Activated CD8-positive, alpha-beta memory T cell treated with anti-CD3 and anti-CD28 coated beads for 4 hours (primary cell): ENCODE data around the gene KTN1.

ENCODE experiments used
- DNase-seq, 2 donors: peaks; one replicate each; pipeline ENCODE4 v3.0.0-alpha.2; 2020; ENCODE audit warnings: low read depth in 2 of 2

Gene KTN1

DNA sequence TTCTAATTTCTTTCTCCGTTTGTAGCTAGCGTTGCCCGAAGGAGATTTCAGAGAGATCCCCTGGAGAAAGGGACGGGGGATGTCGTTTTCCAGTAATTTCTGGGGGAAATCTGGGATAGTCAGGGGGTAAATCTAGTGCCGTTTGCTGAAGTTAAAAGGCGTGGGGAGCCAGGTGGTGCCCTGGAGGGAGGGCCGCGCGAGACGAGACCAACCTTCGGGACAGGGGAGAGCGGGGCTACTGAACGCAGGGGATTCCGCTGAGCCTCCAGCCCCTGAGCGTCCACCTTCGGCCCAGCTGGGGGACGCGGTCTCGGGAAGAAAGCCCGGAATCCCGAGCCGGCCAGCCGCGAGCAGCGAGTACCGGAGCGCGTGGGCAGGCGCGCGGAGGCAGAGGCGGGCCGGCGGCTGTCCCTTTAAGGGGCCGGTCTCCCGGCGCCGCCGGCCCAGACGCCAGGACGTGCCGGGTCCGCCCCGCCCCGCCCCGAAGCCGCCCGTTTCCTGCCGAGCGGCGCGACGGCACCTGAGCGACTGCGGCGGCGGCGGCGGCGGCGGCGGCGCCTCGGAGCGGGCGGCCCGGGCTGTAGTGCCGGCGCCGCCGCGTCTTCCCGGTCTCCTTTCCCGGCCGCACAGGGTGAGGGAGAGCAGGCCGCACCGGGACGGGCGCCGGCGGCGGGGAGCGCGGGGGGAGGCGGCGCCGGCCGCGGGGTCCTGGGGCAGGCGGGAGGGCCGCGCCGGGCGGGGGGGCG, at the start of gene KTN1:
KTN1 (plus strand) TSS at position 484 of the 746 bp plus-strand sequence. CDS start 31,842 bp downstream, outside the sequence.
- DNase-seq = peak; percentile 64 to 66

DNA sequence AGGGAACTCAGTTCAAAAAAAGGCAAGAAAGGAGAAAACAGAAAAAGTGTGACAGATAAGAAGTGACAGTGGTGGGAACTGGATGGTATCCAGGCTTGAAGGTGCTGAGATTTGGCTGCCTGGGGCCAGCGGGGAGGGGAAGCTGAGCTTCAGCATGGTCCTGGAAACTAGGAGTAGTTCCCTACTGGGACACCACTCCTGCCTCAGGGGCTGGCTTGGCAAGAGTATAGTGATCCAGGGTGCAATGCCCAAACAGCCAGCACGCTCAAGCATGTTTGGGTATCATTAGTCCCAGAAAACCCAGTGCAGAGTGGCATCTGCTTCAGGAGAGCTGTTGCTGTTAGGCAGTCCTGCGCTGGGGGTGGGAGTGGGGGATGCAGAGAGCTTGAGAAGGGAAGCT, 49.5 kb upstream of the KTN1 start:
- no peak for DNase-seq

DNA sequence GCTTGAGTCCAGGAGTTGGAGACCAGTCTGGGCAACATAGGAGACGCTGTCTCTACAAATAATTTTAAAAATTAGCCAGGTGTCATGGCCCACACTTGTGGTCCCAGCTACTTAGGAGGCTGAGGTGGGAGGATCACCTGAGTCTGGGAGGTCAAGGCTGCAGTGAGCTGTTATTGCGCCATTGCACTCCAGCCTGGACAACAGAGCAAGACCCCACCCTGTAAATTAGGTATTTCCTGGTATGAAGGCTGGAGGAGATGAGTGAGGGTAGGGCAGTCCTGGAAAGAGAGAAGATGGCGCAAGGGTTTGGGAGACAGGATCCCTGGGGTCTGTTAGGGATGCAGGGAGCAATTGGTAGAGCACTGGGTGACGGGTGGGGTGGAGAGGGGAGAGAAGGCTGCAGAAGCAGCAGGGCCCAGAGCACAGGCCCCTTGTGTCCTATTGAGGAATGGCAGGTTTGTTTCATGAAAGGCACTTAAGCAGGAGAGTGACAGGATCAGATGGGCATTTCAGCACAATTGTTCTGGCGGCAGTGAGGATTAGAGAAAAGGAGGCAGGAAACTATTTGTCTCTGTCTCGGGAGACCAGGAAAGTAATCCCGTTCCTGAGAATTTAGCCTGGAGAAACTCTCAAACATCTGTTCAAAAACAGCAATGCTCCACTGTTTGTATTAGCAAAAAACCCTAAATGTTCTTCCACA, 47.2 kb upstream of the KTN1 start:
- no peak for DNase-seq

DNA sequence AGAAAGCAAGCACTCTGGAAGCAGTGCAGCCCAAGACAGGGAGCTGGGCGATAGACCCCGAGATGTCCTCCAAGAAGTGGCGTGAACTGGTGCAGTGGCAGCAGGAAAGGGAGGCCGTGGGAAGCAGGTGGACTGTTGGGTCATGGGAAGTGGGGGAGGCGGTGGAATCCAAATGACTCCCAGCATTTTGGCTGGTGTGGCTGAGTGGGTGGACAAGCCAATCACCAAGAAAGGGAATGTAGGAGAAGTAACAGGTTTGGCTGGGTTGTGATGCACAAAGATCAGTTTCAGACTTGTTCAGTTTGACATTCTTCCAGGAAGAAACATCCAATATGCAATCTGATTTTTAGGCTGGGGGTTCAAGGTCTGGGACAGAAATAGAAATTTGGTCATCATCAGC, 46.0 kb upstream of the KTN1 start:
- no peak for DNase-seq

- no peak for DNase-seq
Observed at GRCh38 chr14:55535516-55536203, 44.3 kb upstream of the KTN1 start.

DNA sequence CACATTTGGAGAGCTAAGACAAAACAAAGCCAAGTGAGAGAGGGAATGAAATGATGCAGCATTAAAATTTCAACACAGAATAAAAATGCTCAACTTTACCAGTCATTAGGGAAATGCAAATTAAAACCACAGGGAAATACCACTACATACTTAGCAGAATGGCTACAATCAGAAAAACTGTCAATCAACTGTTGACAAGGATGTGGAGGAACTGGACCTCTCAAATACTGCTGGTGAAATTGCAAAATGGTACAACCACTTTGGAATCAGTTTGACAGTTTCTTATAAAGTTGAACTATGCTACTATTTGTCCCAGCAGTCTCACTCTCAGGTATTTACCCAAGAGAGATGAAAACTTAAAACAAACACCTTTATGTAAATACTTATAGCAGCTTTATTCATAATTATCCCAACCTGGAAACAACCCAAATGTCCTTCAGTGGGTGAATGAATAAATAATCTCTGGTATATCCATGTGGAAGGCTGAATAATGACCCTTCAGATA, 43.8 kb upstream of the KTN1 start:
- DNase-seq = no peak

GRCh38 chr14:55537782-55538181, 42.2 kb upstream of the KTN1 start:
- no peak for DNase-seq

DNA sequence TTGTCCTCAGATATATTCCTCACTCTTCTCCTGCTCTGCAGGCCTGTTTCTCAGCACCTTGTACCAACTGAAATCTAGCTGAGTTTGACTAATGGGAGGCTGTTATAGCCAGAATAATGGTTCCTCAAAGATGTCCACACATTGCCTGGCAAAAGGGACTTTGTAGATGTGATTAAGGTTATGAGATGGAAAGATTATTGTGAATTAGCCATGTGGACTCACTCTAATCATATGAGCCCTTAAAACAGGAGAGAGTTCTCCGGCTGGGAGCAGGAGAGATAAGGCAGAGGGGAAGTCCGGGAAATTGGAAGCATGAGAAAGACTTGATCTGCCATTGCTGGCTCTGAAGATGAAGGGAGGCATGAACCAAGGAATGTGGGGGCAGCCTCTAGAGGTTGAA, 40.0 kb upstream of the KTN1 start:
- no peak for DNase-seq

- no peak for DNase-seq
Observed at GRCh38 chr14:55540847-55541773, 38.9 kb upstream of the KTN1 start.

GRCh38 chr14:55545779-55546178, 34.2 kb upstream of the KTN1 start:
- no peak for DNase-seq

GRCh38 chr14:55546212-55546874, 33.7 kb upstream of the KTN1 start:
- no peak for DNase-seq

- no peak for DNase-seq
Observed at GRCh38 chr14:55547650-55548315, 32.2 kb upstream of the KTN1 start.

GRCh38 chr14:55553791-55554190, 26.2 kb upstream of the KTN1 start:
- no peak for DNase-seq

- no peak for DNase-seq
Observed at GRCh38 chr14:55556929-55557623, 22.9 kb upstream of the KTN1 start.

GRCh38 chr14:55562135-55562534, 17.9 kb upstream of the KTN1 start:
- no peak for DNase-seq

DNA sequence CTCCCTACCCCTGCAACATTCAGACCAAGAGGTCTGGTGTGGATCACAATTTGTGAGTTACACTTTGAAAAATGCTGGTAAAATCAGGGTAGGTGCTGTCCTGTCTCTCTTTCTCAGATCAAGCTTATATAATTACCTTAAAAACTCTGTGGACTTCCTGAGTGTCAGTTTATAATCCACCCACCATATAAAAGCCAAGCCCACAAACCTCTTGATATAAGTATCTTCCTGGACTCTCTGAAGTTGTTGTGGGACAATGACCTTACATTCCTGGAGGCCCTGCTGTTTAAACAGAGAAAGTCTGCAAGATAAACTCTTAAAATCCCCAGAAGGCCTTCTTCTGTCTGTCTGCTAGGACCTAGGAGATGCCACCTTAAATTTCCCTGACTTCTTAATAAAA, 11.4 kb upstream of the KTN1 start:
- DNase-seq = no peak

DNA sequence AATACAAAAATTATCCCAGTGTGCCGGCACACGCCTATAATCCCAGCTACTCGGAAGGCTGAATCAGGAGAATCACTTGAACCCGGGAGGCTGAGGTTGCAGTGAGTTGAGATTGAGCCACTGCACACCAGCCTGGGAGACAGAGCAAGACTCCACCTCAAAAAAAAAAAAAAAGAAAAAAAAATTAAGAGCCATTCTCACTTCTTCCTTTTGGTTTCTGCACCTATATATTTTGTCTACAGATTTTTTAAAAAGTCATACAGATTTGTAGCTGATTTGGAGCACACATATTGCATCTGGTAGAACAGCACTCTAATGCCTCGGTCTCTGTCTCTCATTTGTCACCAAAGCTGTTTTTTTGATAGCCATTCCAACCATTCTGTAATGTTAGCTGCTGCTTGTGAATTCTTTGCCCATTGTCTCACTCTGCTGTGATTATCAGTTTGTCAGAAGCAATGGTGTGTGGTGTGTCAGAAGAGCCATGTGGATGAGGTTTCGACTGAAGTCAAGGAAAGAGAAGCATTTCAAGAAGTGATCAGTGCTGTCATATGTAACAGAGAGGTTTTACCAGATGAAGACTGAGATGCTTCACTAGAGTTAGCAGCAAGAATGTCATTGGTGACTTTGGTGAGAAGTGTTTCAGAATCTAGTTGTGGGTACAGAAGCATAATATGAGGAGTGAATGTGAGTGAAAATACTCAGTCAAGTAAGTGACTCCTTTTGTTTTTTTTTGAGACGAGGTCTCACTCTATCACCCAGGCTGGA, 8.7 kb upstream of the KTN1 start:
- no peak for DNase-seq

- DNase-seq = no peak
Observed at GRCh38 chr14:55572578-55572977, 7.4 kb upstream of the KTN1 start.

DNA sequence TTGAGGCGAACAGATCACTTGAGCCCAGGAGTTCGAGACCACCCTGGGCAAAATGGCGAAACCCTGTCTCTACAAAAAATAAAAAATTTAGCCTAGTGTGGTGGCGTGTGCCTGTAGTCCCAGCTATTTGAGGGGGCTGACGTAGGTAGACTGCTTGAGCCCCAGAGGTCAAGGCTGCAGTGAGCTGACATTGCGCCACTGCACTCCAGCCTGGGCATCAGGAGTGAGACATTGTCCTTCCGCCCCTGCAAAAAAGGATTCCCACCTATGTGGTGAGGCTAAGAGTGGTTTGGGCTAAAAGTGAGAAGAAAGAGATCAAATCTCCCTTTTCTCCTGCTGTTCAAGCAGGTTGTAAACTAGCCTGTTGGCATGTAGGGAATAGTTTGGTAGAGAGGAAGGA, 5.0 kb upstream of the KTN1 start:
- DNase-seq = no peak
